A673 (cell line): ENCODE results near the gene POLD2.

ENCODE experiments used
- EZH2 ChIP-seq: fragments of 200-600 bp; sonication (generic); IDR thresholded peaks from 2 replicates; pipeline ENCODE4 v1.6.1; 2017; ENCODE audit warnings: borderline replicate concordance, low read depth, mild to moderate bottlenecking, mixed read lengths, antibody characterized with exemption, low read length; ENCODE audit not compliant: poor library complexity, severe bottlenecking
- TF ChIP-seq, protein P1 (sequence below): fragments of 300-800, 200-600 bp; sonication (generic); conservative IDR thresholded peaks from 2 replicates; pipeline ENCODE4 v1.5.1; 2017; ENCODE audit warnings: low read depth, mild to moderate bottlenecking, antibody characterized with exemption, low read length, moderate library complexity, mixed read lengths

DNA sequence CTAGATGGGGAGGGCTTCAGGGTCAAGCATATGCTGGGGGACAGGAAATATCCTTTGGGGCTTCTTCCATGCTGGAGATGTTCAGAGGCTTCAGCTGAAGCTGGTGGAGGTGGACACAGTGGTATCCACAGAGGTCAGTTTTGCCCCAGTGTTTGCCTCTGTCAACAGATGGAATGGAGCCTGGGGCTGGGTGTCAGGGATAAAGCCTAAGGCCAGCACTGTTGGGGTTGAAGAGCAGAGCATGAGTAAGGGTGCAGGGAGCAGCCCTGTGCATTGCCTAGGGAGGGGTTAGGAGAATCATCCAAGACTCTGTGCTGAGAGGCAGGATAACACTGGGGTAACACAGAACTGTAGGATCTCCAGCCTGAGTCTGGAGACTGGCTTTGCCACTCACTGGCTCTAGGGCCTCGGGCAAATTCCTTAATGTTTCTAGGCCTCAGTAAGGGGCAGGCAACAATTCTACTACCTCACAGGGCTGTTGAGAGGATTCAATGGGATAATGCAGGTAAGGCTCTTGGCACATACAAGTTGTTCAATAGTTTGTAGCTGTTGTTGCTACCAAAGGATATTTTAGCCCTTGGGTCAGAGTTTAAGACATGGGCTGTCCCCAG is 39.5 kb upstream of the POLD2 start:
- no peak for TF ChIP-seq EZH2
- TF ChIP-seq, protein P1, sequence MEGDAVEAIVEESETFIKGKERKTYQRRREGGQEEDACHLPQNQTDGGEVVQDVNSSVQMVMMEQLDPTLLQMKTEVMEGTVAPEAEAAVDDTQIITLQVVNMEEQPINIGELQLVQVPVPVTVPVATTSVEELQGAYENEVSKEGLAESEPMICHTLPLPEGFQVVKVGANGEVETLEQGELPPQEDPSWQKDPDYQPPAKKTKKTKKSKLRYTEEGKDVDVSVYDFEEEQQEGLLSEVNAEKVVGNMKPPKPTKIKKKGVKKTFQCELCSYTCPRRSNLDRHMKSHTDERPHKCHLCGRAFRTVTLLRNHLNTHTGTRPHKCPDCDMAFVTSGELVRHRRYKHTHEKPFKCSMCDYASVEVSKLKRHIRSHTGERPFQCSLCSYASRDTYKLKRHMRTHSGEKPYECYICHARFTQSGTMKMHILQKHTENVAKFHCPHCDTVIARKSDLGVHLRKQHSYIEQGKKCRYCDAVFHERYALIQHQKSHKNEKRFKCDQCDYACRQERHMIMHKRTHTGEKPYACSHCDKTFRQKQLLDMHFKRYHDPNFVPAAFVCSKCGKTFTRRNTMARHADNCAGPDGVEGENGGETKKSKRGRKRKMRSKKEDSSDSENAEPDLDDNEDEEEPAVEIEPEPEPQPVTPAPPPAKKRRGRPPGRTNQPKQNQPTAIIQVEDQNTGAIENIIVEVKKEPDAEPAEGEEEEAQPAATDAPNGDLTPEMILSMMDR, result no peak
